IPS-15b (cell line): ENCODE measurements around the gene HLTF.

ENCODE experiments used
- H3K27me3 ChIP-seq: one replicate; pipeline ENCODE4 v1.6.1; 2013; ENCODE audit warnings: low read length; ENCODE audit not compliant: control insufficient read depth, insufficient read depth
- H3K36me3 ChIP-seq: one replicate; pipeline ENCODE4 v1.6.1; 2013; ENCODE audit warnings: low read length; ENCODE audit not compliant: control insufficient read depth, insufficient read depth
- H3K4me1 ChIP-seq: one replicate; pipeline ENCODE4 v1.6.1; 2013; ENCODE audit warnings: mild to moderate bottlenecking, low read length; ENCODE audit not compliant: control insufficient read depth, insufficient read depth
- H3K4me3 ChIP-seq: one replicate; pipeline ENCODE4 v1.5.1; 2013; ENCODE audit warnings: low read depth, low read length
- H3K9ac ChIP-seq: one replicate; pipeline ENCODE4 v1.6.1; 2013; ENCODE audit warnings: low read depth, mild to moderate bottlenecking, low read length
- H3K9me3 ChIP-seq: one replicate; pipeline ENCODE4 v1.6.1; 2013; ENCODE audit warnings: mild to moderate bottlenecking, low read length; ENCODE audit not compliant: control insufficient read depth, insufficient read depth

HLTF gene

DNA sequence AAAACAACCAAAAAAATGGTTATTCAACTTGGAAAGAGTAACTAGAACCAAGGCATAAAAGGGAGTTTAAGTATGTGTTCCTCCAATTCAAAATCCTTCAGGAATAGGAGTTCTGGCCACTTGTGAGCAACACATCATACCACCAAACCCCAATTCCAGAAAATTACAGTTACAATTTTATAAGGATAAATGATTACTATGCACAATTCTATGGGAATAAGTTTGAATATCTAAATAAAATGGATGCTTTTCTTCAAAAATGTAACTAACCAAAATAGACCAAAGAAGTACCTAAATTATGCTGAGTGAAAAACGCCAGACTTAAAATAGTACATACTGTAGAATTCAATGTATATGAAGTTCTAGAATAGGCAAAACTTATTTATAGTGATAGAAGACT lies 4.6 kb downstream of the HLTF start:
- H3K27me3 ChIP-seq = no peaks in the 10 kb centered on the region
- H3K4me3 ChIP-seq = no peak overlapping the region
- H3K4me1 ChIP-seq = no peaks in the 10 kb centered on the region
- H3K9ac ChIP-seq = no peak overlapping the region
- no peaks in the 10 kb centered on the region for H3K9me3 ChIP-seq
- H3K36me3 ChIP-seq = no peaks in the 10 kb centered on the region

DNA sequence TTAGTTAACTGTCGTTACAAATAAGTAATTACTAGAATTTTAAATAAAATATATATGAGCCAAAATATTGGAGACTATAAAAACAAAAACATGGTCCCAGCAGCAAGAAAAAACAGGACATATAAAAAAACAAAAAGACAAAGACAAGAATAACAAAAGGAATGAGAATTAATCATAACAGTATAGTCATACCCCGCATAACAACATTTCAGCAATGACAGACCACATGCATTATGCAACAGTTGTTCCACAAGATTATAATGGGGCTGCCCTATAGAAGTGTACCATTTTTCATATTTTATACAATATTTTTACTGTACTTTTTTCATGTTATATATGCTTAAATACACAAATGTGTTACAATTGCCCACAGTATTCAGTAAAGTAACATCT lies 5.6 kb downstream of the HLTF start:
- no peaks in the 10 kb centered on the region for H3K27me3 ChIP-seq
- H3K9me3 ChIP-seq = no peaks in the 10 kb centered on the region
- no peaks in the 10 kb centered on the region for H3K36me3 ChIP-seq
- no peak overlapping the region for H3K4me3 ChIP-seq
- H3K4me1 ChIP-seq = no peaks in the 10 kb centered on the region
- no peak overlapping the region for H3K9ac ChIP-seq

DNA sequence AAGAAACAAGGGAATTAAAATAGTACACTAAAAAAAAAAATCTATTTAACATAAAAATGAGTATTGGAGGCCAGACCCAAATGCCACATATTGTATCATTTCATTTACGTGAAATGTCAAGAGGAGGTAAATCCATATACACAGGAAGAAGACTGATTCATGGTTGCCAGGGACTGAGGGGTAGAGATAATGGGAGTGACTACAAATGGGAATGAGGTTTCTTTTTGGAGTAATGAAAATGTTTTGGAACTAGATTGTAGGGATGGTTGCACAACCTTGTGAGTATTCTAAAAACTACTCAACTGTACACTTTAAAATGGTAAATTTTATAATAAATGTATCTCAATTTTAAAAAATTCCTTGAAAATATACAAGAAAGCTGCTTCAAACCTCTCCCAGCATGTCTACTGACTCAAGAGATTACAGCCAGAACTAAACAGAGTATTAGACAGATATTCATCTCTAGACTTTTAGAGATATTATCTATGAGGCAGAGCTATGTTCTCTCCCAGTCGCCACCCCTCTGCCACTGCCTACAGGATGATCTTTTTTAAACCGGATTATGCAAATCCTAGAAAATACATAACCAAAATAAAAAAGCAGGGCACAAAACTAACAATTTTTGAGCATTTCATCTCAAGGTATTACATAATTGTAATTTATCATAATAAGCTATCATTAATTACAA lies 6.2 kb downstream of the HLTF start:
- Histone ChIP-seq H3K9me3 (no peaks in the 10 kb centered on the region), H3K27me3 (no peaks in the 10 kb centered on the region), H3K4me3 (no peak overlapping the region), H3K4me1 (no peaks in the 10 kb centered on the region), H3K36me3 (no peaks in the 10 kb centered on the region), H3K9ac (no peak overlapping the region)

DNA sequence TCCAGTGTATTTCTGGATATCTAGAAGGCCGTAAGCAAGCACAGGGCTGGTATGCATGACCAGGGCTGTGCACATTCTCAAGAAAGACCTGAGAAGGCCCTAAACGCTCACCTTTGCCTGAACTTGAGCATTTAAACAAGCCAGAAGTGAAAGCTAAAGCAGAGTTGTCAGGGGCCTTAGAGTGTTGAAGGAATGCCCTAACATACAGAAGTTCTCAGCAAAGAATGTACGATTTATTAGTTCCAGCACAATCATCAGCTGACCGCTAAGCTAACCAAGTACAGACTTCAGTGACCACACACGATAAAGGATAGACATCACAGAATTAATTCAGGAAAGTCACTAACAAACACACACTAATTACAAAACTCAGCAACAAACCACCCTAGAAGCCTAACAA lies 8.7 kb downstream of the HLTF start:
- no peaks in the 10 kb centered on the region for H3K9me3 ChIP-seq
- no peak overlapping the region for H3K4me3 ChIP-seq
- H3K4me1 ChIP-seq = no peaks in the 10 kb centered on the region
- H3K36me3 ChIP-seq = peaks cover 5% of the 10 kb centered on the region
- H3K27me3 ChIP-seq = no peaks in the 10 kb centered on the region
- H3K9ac ChIP-seq = no peak overlapping the region

DNA sequence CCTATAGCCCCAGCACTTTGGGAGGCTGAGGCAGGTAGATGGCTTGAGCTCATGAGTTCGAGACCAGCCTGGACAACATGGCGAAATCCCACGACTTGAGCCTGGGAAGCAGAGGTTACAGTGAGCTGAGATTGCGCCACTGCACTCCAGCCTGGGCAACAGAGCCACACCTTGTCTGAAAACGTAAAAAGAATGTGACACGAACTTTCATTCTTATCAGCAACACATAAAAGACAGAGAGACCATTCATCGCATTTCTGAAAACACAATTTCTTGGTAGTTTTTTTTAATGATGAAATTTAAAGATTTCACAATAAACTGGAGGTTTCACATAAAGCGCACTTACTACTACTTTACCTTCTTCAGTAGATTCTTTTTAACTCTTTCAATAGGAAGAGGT lies 18.4 kb downstream of the HLTF start:
- H3K9ac ChIP-seq = no peak overlapping the region
- no peak overlapping the region for H3K4me3 ChIP-seq
- H3K9me3 ChIP-seq = no peaks in the 10 kb centered on the region
- H3K36me3 ChIP-seq = peaks cover 2% of the 10 kb centered on the region
- H3K27me3 ChIP-seq = no peaks in the 10 kb centered on the region
- no peaks in the 10 kb centered on the region for H3K4me1 ChIP-seq

DNA sequence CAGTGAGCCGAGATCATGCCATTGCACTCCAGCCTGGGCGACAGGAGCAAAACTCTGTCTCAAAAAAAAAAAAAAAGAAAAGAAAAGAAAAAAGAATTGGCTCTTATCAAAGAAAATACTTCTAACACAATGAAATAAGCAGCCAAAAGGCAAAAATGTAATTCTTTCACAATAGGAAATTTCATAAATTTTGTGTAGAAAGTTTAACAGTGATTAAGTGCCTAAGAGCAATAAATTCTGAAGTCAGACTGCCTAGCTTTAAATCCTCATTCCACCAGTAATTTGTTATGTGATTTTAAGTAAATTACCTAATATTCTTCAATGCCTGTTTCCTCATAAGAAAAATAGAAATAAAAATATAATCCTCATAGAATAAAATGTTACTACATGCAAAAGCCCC lies 24.6 kb downstream of the HLTF start:
- no peaks in the 10 kb centered on the region for H3K27me3 ChIP-seq
- H3K4me3 ChIP-seq = no peak overlapping the region
- H3K4me1 ChIP-seq = no peaks in the 10 kb centered on the region
- H3K9ac ChIP-seq = no peak overlapping the region
- no peaks in the 10 kb centered on the region for H3K36me3 ChIP-seq
- H3K9me3 ChIP-seq = no peaks in the 10 kb centered on the region

DNA sequence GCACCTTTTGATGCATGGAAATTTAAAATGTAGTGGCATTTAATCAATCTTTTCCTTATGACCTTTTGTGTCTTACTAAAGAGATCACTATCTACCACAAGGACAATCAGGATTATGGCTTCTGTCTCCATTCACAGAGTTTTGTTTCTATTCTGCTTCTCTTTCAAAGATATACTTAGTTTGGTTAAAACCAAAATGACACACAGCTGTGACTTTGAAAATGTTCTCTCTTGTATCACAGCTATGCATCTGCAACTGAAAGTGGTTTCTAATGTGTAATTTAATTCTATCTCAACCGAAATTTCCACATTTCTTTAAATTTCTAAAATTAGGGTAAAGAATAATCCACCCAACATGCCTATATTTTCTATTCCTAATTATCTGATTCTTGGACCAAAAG lies 27.7 kb downstream of the HLTF start:
- no peak overlapping the region for H3K9ac ChIP-seq
- H3K4me1 ChIP-seq = no peaks in the 10 kb centered on the region
- peaks cover 4% of the 10 kb centered on the region for H3K36me3 ChIP-seq
- no peaks in the 10 kb centered on the region for H3K9me3 ChIP-seq
- H3K27me3 ChIP-seq = no peaks in the 10 kb centered on the region
- H3K4me3 ChIP-seq = no peak overlapping the region

DNA sequence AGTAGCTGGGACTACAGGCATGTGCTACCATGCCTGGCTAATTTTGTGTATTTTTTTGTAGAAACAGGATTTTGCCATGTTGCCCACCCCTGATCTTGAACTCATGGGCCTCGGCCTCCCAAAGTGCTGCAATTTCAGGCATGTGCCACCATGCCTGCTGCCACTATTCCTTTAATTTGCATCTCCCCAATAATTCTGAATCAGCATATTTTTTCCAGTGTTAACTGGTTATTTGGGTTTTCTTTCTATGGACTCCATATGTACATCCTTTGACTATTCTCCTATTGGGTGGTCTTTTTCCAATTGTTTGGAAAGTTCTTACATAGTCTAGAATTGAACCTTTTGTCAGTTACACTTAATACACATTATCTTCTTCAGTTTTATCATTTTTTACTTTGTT lies 28.1 kb downstream of the HLTF start:
- Histone ChIP-seq H3K4me3 (no peak overlapping the region), H3K4me1 (no peaks in the 10 kb centered on the region), H3K9ac (no peak overlapping the region), H3K27me3 (no peaks in the 10 kb centered on the region), H3K9me3 (no peaks in the 10 kb centered on the region), H3K36me3 (peaks cover 7% of the 10 kb centered on the region)

DNA sequence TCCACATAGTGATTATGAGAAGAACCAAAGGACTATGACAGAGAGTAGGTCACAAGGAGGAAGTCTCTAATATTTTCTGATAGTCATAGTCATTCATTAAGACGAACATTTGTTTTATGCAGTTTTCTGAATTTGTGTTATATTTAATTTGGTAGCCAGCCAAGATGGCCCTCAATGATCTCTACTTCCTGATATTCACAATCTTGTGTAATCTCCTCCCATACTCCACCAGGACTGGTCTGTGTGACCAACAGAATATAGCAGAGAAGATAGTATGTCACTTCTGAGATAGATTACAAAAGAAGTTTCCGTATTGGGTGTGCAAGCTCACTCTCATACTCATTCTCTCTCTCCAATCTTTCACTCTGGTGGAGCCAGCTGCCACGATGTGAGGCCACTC lies 30.8 kb downstream of the HLTF start:
- no peak overlapping the region for H3K4me3 ChIP-seq
- H3K9ac ChIP-seq = no peak overlapping the region
- peaks cover 15% of the 10 kb centered on the region for H3K36me3 ChIP-seq
- H3K4me1 ChIP-seq = no peaks in the 10 kb centered on the region
- no peaks in the 10 kb centered on the region for H3K27me3 ChIP-seq
- no peaks in the 10 kb centered on the region for H3K9me3 ChIP-seq

DNA sequence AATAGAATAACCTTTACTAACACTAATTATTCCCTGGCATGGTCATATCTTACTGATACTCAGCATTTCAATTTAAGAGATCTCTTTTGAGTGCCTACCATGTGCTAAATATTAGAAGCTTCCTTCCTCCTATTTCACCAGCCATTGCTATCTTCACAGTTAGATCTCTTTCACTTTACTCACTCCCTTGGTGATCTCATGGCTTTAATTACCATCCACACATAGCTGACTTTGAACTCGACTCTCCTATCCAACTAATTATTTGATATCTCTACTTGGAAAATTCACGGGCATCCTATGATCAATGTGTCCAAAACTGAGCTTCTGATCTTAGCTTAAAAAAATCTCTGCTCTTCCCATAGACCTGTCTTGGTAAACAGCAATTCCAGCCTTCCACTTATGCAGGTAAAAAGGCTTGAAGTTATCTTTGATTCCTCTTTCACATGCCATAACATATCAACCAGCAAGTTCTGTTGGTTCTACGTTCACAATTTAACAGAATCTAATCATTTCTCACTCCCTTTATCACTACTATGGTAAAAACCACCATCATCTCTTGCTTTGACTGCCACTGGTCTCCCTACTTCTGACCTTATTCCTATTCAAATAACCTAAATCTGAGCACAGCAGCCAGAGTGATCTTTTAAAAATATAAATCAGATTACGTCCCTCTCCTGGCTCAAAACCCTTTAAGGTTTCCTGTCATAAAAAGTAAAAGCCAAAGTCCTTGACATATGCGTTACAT lies 41.8 kb downstream of the HLTF start:
- Histone ChIP-seq H3K36me3 (peaks cover under 1% of the 10 kb centered on the region), H3K4me3 (no peak overlapping the region), H3K9ac (no peak overlapping the region), H3K27me3 (no peaks in the 10 kb centered on the region), H3K9me3 (no peaks in the 10 kb centered on the region), H3K4me1 (no peaks in the 10 kb centered on the region)

DNA sequence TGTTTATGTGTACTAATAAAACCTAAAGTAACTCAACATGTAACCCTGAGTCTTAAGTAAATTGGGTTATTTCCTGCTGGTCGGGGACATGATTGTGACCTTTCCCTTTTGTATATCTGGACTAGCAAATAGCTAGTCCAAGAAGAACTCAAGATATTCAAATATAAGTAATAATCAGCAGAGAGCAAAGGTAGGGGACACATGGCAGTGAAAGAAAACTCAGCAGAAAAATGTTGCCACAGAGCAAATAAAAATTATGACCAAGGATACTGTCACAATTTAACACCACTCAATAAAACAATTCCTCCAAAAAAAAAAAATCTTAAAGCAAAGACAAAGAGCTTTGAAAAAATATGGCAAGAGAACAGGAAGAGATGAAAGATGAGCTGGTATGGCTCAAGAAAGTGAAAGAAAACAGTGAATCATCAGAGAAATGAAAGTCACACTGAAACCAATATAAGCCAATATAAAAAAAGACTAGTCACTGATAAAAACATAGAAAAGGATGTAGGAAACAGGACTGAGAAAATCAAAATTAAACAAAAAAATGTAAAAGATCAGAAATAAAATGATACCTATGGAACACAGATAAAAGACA lies 43.4 kb downstream of the HLTF start:
- Histone ChIP-seq H3K4me3 (no peak overlapping the region), H3K9me3 (no peaks in the 10 kb centered on the region), H3K9ac (no peak overlapping the region), H3K27me3 (no peaks in the 10 kb centered on the region), H3K36me3 (no peaks in the 10 kb centered on the region), H3K4me1 (no peaks in the 10 kb centered on the region)

DNA sequence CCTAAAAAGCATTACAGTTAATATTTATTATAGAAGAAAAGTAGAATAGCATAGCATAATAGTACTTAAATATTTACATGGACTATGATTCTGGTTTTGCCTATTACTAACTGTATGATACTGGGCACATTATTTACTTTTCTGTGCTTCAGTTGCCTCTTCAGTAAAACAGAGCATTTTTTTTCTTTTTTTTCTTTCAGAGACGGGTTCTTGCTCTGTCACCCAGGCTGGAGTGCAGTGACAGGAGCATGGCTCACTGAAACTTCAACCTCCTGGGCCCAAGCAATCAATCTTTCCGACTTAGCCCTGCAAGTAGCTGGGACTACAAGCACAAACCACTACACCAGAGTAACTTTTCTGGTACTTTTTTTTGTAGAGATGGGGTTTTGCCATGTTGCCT lies 48.0 kb downstream of the HLTF start:
- Histone ChIP-seq H3K27me3 (no peaks in the 10 kb centered on the region), H3K36me3 (no peaks in the 10 kb centered on the region), H3K9me3 (no peaks in the 10 kb centered on the region), H3K4me3 (no peak overlapping the region), H3K9ac (no peak overlapping the region), H3K4me1 (no peaks in the 10 kb centered on the region)
